ENCODE measurements around the gene ABCB4.
"Not testable (repeated sequence)": the region's sequence is repeated elsewhere in the genome, so short reads cannot be mapped to it uniquely, and the experiment has no call there.

- TF ChIP-seq CTCF (conservative IDR thresholded peaks at IDR 0.05; ENCODE audit: low read length); EZH2phosphoT487 (IDR thresholded peaks at IDR 0.05; ENCODE audit: borderline replicate concordance, low read depth, low read length): not testable (repeated sequence)
These were observed 10.5 kb downstream of the ABCB4 start for GRCh38 chr7:87464830-87465533.
